Neural cell (in vitro differentiated cells): ENCODE data around the gene DNAJB7. TPM values are rescaled to one million over a fixed set of nuclear protein-coding genes. Genes with fewer than 3 reads are reported as not detected.
A peak's percentile ranks its signal among the peaks of the same experiment; 100 is the strongest.

Experiments
- H2AFZ ChIP-seq: fragments of 200-600, 300-800 bp; sonication (generic), shearing (Covaris generic); 2 replicates; pipeline ENCODE4 v1.6.0; 2014; ENCODE audit warnings: low read depth, mild to moderate bottlenecking, antibody characterized with exemption, low read length, moderate library complexity
- H3F3A ChIP-seq: fragments of 200-600 bp; shearing (Covaris generic); 2 replicates; pipeline ENCODE4 v1.6.1; 2016; ENCODE audit warnings: mild to moderate bottlenecking, moderate library complexity, mixed read lengths, antibody characterized with exemption, low read length; ENCODE audit not compliant: insufficient read depth, poor library complexity, severe bottlenecking
- H3K27ac ChIP-seq: fragments of 200-600, 300-800 bp; sonication (generic), shearing (Covaris generic); 2 replicates; pipeline ENCODE4 v1.5.1; 2014; ENCODE audit warnings: mild to moderate bottlenecking, low read length, moderate library complexity
- H3K27me3 ChIP-seq: fragments of 300-800, 200-600 bp; sonication (generic), shearing (Covaris generic); 2 replicates; pipeline ENCODE4 v1.6.0; 2014; ENCODE audit warnings: mild to moderate bottlenecking, low read depth, low read length, moderate library complexity; ENCODE audit not compliant: insufficient read depth
- H3K36me3 ChIP-seq: fragments of 300-800, 200-600 bp; sonication (generic), shearing (Covaris generic); 2 replicates; pipeline ENCODE4 v1.5.1; 2014; ENCODE audit warnings: mild to moderate bottlenecking, antibody characterized with exemption, low read length, moderate library complexity; ENCODE audit not compliant: insufficient read depth
- H3K4me2 ChIP-seq: fragments of 300-800, 200-600 bp; sonication (generic), shearing (Covaris generic); 2 replicates; pipeline ENCODE4 v1.6.0; 2014; ENCODE audit warnings: mild to moderate bottlenecking, low read length
- H3K4me3 ChIP-seq: fragments of 300-800, 200-600 bp; sonication (generic), shearing (Covaris generic); 2 replicates; pipeline ENCODE4 v1.5.1; 2014; ENCODE audit warnings: mild to moderate bottlenecking, low read length, moderate library complexity
- H3K79me2 ChIP-seq: fragments of 200-600 bp; shearing (Covaris generic); replicated peaks from 2 replicates; pipeline ENCODE4 v1.6.0; 2014; ENCODE audit warnings: mild to moderate bottlenecking, low read length, moderate library complexity; ENCODE audit not compliant: insufficient read depth
- H3K9ac ChIP-seq: fragments of 300-800, 200-600 bp; sonication (generic), shearing (Covaris generic); 2 replicates; pipeline ENCODE4 v1.6.1; 2016; ENCODE audit warnings: mild to moderate bottlenecking, low read length, mixed read lengths
- H3K9me2 ChIP-seq: fragments of 200-600 bp; shearing (Covaris generic); 2 replicates; pipeline ENCODE4 v1.6.1; 2016; ENCODE audit warnings: mild to moderate bottlenecking, low read length, mixed read lengths; ENCODE audit not compliant: insufficient read depth
- H3K9me3 ChIP-seq: fragments of 200-600, 300-800 bp; sonication (generic), shearing (Covaris generic); 2 replicates; pipeline ENCODE4 v1.6.1; 2016; ENCODE audit warnings: mild to moderate bottlenecking, mixed run types, low read length, moderate library complexity, mixed read lengths
- H4K20me1 ChIP-seq: fragments of 200-600 bp; shearing (Covaris generic); 2 replicates; pipeline ENCODE4 v1.6.1; 2016; ENCODE audit warnings: mild to moderate bottlenecking, mixed run types; ENCODE audit not compliant: insufficient read depth
- EP300 ChIP-seq: fragments of 450-650 bp; conservative IDR thresholded peaks from 2 replicates; pipeline ENCODE4 v1.6.1; 2014; ENCODE audit warnings: antibody characterized with exemption, mild to moderate bottlenecking, moderate library complexity; ENCODE audit not compliant: poor library complexity, severe bottlenecking
- EZH2 ChIP-seq: fragments of 200-600, 300-800 bp; shearing (Covaris generic), sonication (generic); IDR thresholded peaks from 2 replicates; pipeline ENCODE4 v1.6.1; 2014; ENCODE audit warnings: antibody characterized with exemption, low read length, borderline replicate concordance, mild to moderate bottlenecking; ENCODE audit not compliant: insufficient read depth, poor library complexity, severe bottlenecking
- MXI1 ChIP-seq: fragments of 450-650 bp; conservative IDR thresholded peaks from 2 replicates; pipeline ENCODE4 v1.6.1; 2014; ENCODE audit warnings: antibody characterized with exemption, mild to moderate bottlenecking; ENCODE audit not compliant: poor library complexity, severe bottlenecking
- POLR2AphosphoS5 ChIP-seq: IDR thresholded peaks from 2 replicates; pipeline ENCODE4 v1.6.1; 2012
- RAD21 ChIP-seq: fragments of 450-650 bp; conservative IDR thresholded peaks from 2 replicates; pipeline ENCODE4 v1.6.1; 2014; ENCODE audit warnings: antibody characterized with exemption, mild to moderate bottlenecking, moderate library complexity
- REST ChIP-seq: IDR thresholded peaks from 2 replicates; pipeline ENCODE4 v1.6.1; 2012; ENCODE audit warnings: borderline replicate concordance
- SMC3 ChIP-seq: fragments of 450-650 bp; conservative IDR thresholded peaks from 2 replicates; pipeline ENCODE4 v1.6.1; 2014; ENCODE audit warnings: antibody characterized with exemption, mild to moderate bottlenecking, moderate library complexity; ENCODE audit not compliant: poor library complexity
- TAF1 ChIP-seq: IDR thresholded peaks from 2 replicates; pipeline ENCODE4 v1.6.1; 2012; ENCODE audit warnings: low read depth
- polyA plus RNA-seq: library from polyadenylated mRNA; depleted of rRNA; stranded (reverse); fragments of >200 nt; gene quantifications from 2 replicates; pipeline ENCODE4 v1.2.3, GENCODE V29; 2014
- TF ChIP-seq, protein P1 (sequence below): fragments of 450-650 bp; IDR thresholded peaks from 2 replicates; pipeline ENCODE4 v1.5.1; 2014; ENCODE audit warnings: antibody characterized with exemption, mild to moderate bottlenecking, moderate library complexity; ENCODE audit not compliant: poor library complexity, severe bottlenecking

The DNAJB7 gene
- polyA plus RNA-seq, 1 donor from 2014 or later: not detected

GRCh38 chr22:40855071-40855978 lies 6.6 kb downstream of the DNAJB7 start:
- H3K9ac ChIP-seq: peak overlapping the region; percentile 92
- H3K36me3 ChIP-seq: no peaks in the 10 kb centered on the region
- TF ChIP-seq EP300 (no peak), MXI1 (no peak), SMC3 (no peak), REST (no peak), EZH2 (no peak), TAF1 (no peak), POLR2AphosphoS5 (no peak), RAD21 (no peak)
- TF ChIP-seq, protein P1, sequence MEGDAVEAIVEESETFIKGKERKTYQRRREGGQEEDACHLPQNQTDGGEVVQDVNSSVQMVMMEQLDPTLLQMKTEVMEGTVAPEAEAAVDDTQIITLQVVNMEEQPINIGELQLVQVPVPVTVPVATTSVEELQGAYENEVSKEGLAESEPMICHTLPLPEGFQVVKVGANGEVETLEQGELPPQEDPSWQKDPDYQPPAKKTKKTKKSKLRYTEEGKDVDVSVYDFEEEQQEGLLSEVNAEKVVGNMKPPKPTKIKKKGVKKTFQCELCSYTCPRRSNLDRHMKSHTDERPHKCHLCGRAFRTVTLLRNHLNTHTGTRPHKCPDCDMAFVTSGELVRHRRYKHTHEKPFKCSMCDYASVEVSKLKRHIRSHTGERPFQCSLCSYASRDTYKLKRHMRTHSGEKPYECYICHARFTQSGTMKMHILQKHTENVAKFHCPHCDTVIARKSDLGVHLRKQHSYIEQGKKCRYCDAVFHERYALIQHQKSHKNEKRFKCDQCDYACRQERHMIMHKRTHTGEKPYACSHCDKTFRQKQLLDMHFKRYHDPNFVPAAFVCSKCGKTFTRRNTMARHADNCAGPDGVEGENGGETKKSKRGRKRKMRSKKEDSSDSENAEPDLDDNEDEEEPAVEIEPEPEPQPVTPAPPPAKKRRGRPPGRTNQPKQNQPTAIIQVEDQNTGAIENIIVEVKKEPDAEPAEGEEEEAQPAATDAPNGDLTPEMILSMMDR: no peak
- peak overlapping the region; percentile 56 for H3K4me2 ChIP-seq
- peaks cover 4% of the 10 kb centered on the region for H3F3A ChIP-seq
- peak overlapping the region; percentile 97 for H3K27ac ChIP-seq
- peaks cover 3% of the 10 kb centered on the region for H4K20me1 ChIP-seq
- H3K79me2 ChIP-seq: peaks cover 89% of the 10 kb centered on the region
- H3K4me3 ChIP-seq: peak overlapping the region; percentile 85
- H3K27me3 ChIP-seq: no peaks in the 10 kb centered on the region
- H3K9me2 ChIP-seq: no peaks in the 10 kb centered on the region
- H2AFZ ChIP-seq: peak overlapping the region; percentile 73
- no peaks in the 10 kb centered on the region for H3K9me3 ChIP-seq

GRCh38 chr22:40853961-40854360 lies 8.0 kb downstream of the DNAJB7 start:
- H3K9ac ChIP-seq: no peak overlapping the region
- H3K9me2 ChIP-seq: no peaks in the 10 kb centered on the region
- no peak overlapping the region for H2AFZ ChIP-seq
- no peak overlapping the region for H3K27ac ChIP-seq
- no peaks in the 10 kb centered on the region for H3K27me3 ChIP-seq
- H3F3A ChIP-seq: peaks cover 4% of the 10 kb centered on the region
- H3K4me2 ChIP-seq: peak overlapping the region; percentile 56
- peaks cover 84% of the 10 kb centered on the region for H3K79me2 ChIP-seq
- H4K20me1 ChIP-seq: peaks cover 3% of the 10 kb centered on the region
- H3K4me3 ChIP-seq: peak overlapping the region; percentile 85
- TF ChIP-seq EP300: no peak
- TF ChIP-seq REST: no peak
- no peak for TF ChIP-seq EZH2
- TF ChIP-seq TAF1: no peak
- TF ChIP-seq MXI1: no peak
- TF ChIP-seq, protein P1: no peak
- TF ChIP-seq POLR2AphosphoS5: no peak
- no peak for TF ChIP-seq SMC3
- no peak for TF ChIP-seq RAD21
- no peaks in the 10 kb centered on the region for H3K9me3 ChIP-seq
- no peaks in the 10 kb centered on the region for H3K36me3 ChIP-seq
